ENCODE results near the gene RAB27B. TPM values are rescaled to one million over a fixed set of nuclear protein-coding genes. Genes with fewer than 3 reads are reported as not detected.

Gene RAB27B
- total RNA-seq, 1 donor: 38.0 TPM

DNA sequence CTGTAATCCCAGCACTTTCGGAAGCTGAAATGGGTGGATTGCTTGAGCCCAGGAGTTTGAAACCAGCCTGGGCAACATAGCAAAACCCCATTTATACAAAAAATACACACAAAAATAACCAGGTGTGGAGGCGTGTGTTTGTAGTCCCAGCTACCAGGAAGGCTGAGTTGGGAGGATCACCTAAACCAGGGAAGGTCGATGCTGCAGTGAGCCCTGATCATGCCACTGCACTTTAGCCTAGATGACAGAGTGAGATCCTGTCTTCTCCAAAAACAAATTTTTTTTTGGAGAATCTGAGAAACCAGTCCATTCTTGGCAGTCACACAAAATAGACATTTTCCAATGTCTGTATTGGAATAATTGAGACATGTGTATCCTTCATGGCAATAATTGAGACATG lies 46.8 kb downstream of the RAB27B start:
- DNase-seq (ENCODE audit: low read depth): no peak
- H3K4me3 ChIP-seq (ENCODE audit: low read depth, low read length): no peak overlapping the region
- TF ChIP-seq, protein P1, sequence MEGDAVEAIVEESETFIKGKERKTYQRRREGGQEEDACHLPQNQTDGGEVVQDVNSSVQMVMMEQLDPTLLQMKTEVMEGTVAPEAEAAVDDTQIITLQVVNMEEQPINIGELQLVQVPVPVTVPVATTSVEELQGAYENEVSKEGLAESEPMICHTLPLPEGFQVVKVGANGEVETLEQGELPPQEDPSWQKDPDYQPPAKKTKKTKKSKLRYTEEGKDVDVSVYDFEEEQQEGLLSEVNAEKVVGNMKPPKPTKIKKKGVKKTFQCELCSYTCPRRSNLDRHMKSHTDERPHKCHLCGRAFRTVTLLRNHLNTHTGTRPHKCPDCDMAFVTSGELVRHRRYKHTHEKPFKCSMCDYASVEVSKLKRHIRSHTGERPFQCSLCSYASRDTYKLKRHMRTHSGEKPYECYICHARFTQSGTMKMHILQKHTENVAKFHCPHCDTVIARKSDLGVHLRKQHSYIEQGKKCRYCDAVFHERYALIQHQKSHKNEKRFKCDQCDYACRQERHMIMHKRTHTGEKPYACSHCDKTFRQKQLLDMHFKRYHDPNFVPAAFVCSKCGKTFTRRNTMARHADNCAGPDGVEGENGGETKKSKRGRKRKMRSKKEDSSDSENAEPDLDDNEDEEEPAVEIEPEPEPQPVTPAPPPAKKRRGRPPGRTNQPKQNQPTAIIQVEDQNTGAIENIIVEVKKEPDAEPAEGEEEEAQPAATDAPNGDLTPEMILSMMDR (IDR thresholded peaks at IDR 0.05; ENCODE audit: insufficient read depth, low read length): no peak

DNA sequence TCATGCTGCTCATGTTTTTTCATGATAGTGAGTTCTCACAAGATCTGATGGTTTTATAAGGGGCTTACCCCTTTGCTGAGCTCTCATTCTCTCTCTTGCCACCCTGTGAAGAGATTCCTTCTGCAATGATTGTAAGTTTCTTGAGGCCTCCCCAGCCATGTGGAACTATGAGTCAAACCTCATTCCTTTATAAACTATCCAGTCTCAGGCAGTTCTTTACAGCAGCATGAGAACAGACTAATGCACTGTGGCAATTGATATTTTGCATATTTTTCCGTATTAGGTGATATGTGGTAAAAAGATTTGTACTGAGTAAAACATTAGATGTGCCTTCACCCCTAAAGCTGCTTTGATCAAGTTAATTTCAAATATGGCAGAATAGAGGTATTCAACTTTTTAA lies 48.8 kb downstream of the RAB27B start:
- no peak overlapping the region for H3K4me3 ChIP-seq (ENCODE audit: low read depth, low read length)
- TF ChIP-seq, protein P1 (IDR thresholded peaks at IDR 0.05; ENCODE audit: insufficient read depth, low read length): no peak
- no peak for DNase-seq (ENCODE audit: low read depth)

DNA sequence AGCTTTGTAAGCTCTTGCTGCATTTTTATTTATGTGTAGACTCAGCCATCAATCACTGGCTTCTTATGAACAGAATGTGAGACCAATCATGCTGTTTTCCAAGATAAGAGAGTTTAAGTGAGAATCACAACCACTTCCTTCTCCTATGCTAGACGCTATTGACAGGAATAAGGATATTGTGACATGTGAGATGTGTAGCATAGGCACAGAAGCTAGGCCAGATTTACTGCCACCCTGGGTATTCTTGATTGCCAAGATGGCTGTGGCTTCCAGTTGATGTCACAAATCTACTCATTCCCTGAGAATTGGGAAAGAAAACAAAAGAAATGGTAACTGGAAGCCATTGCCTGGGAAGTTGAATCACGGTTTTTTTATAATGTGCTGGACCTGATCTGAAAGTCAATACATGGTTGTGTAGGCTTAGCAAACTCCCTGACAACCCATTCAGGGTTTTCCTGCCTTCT lies 49.9 kb downstream of the RAB27B start:
- TF ChIP-seq, protein P1 (IDR thresholded peaks at IDR 0.05; ENCODE audit: insufficient read depth, low read length): no peak
- no peak overlapping the region for H3K4me3 ChIP-seq (ENCODE audit: low read depth, low read length)
- no peak for DNase-seq (ENCODE audit: low read depth)

DNA sequence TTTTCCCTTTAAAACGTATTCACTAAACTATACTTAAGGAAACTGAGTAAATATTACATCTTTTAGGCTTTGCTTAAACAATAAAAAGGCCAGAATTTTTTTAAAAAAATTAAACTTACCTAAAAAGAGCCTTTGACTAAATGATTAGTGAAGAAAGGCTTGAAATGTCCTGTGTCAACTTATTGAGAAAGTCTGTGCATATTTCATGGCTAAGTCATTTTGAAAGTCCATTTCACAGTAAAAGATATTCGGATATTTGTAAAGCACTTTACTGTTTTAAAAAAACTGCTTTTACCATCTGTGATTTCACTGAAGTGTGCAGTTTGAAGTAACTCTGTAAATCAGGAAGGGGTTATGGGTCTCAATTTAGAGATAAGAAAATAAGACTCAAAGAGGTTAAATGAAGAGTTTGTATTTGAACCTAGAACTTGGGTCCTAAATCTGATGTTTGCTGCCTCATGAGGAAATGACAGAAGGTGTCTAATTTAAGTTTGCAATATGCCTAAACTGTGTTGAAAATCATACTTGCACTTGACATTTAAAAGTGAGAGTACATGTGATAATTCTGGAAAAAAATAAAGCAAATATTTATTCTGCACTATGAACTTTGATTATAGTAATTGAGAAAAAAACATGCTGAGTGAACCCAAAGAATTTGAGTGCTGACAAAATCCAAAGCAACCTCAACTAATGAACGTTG lies 50.5 kb downstream of the RAB27B start:
- no peak overlapping the region for H3K4me3 ChIP-seq (ENCODE audit: low read depth, low read length)
- no peak for DNase-seq (ENCODE audit: low read depth)
- TF ChIP-seq, protein P1 (IDR thresholded peaks at IDR 0.05; ENCODE audit: insufficient read depth, low read length): no peak

DNA sequence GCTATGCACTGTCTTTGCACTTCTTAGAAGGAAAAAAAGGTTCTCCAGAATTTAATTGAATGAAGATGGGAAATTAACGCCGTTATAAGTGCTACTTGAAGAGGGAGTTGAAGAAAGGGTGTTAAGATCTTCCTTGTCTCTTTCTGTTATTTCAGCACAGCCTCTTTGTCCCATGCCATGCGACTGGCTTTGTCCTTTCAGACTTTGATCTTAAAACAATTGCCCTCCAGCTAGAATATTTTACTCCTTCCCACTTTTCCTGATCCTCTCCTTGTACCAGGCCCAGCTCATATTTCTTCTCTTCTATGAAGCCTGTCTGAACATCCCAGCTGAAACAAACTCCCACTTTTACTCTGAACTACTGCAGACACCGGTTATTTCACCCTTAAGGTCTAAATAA lies 51.4 kb downstream of the RAB27B start:
- TF ChIP-seq, protein P1 (IDR thresholded peaks at IDR 0.05; ENCODE audit: insufficient read depth, low read length): no peak
- no peak overlapping the region for H3K4me3 ChIP-seq (ENCODE audit: low read depth, low read length)
- no peak for DNase-seq (ENCODE audit: low read depth)

DNA sequence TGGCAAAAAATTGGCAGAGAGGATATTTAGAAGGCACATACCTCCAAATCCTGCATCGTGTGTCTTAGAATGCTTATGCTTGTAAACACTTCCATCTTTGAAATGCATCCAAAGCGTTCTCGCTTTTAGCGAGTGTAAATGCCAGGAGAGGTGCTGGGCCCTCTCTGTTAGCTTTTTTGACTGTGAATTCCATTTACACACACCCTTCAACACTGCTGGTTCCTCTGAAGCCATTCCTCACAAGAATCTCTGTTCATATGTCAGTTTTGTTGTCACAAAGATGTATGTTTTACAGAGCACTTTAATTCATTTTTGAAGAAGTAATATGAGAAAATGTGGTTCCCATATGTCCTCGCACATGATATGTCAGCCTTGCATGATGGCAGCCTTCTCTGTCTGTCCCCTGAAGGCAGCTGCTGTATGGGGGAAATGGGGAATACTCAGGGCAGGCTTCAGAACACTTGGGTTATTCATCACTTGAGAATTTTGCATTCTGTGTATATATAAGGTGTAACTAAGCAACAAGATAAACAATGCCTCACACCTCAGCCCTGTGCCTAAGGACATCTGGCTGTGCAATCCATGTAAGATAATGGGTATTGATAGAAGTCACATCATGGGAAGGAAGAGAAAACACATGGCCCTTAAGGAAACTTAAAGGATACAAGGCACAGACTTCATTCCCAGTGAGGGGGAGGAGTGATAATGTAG lies 52.3 kb downstream of the RAB27B start:
- H3K4me3 ChIP-seq (ENCODE audit: low read depth, low read length): no peak overlapping the region
- peak; percentile 58 for DNase-seq (ENCODE audit: low read depth)
- TF ChIP-seq, protein P1 (IDR thresholded peaks at IDR 0.05; ENCODE audit: insufficient read depth, low read length): no peak
